Endodermal cell (in vitro differentiated cells): ENCODE results near the gene CDC42EP3. TPM values are rescaled to one million over a fixed set of nuclear protein-coding genes. Genes with fewer than 3 reads are reported as not detected.

Experiments
- DNase-seq: peaks from one replicate; pipeline ENCODE4 v3.0.0-alpha.2; 2017
- H3K27ac ChIP-seq: 2 replicates; pipeline ENCODE4 v1.5.1; 2013; ENCODE audit warnings: mild to moderate bottlenecking, low read depth, low read length, moderate library complexity
- H3K27me3 ChIP-seq: 2 replicates; pipeline ENCODE4 v1.6.1; 2013; ENCODE audit warnings: mild to moderate bottlenecking, low read length, moderate library complexity; ENCODE audit not compliant: insufficient read depth, control insufficient read depth, poor library complexity, severe bottlenecking
- H3K36me3 ChIP-seq: 2 replicates; pipeline ENCODE4 v1.7.0; 2013; ENCODE audit warnings: mild to moderate bottlenecking, low read length, moderate library complexity; ENCODE audit not compliant: control insufficient read depth, insufficient read depth
- H3K4me1 ChIP-seq: one replicate; pipeline ENCODE4 v1.7.0; 2013; ENCODE audit warnings: low read length; ENCODE audit not compliant: control insufficient read depth, insufficient read depth
- H3K4me3 ChIP-seq: 2 replicates; pipeline ENCODE4 v1.5.1; 2013; ENCODE audit warnings: mild to moderate bottlenecking, low read length, moderate library complexity
- H3K9ac ChIP-seq: 2 replicates; pipeline ENCODE4 v1.6.1; 2013; ENCODE audit warnings: mild to moderate bottlenecking, low read length, moderate library complexity; ENCODE audit not compliant: poor library complexity, severe bottlenecking; ENCODE audit errors: extremely low read depth
- H3K9me3 ChIP-seq: 2 replicates; pipeline ENCODE4 v1.6.1; 2013; ENCODE audit warnings: mild to moderate bottlenecking, low read length, moderate library complexity; ENCODE audit not compliant: control insufficient read depth
- H3K27ac Mint-ChIP-seq: 2 replicates; pipeline ENCODE4 v1.8.0; 2020; ENCODE audit warnings: mixed read lengths
- H3K27me3 Mint-ChIP-seq: 2 replicates; pipeline ENCODE4 v1.8.0; 2021; ENCODE audit warnings: mild to moderate bottlenecking, mixed read lengths; ENCODE audit not compliant: insufficient read depth
- H3K36me3 Mint-ChIP-seq: 2 replicates; pipeline ENCODE4 v1.8.0; 2020; ENCODE audit warnings: low read depth, mixed read lengths
- H3K4me1 Mint-ChIP-seq: 2 replicates; pipeline ENCODE4 v1.8.0; 2020; ENCODE audit warnings: mixed read lengths
- H3K4me3 Mint-ChIP-seq: 2 replicates; pipeline ENCODE4 v1.8.0; 2020; ENCODE audit warnings: mild to moderate bottlenecking, moderate library complexity, mixed read lengths
- H3K9me3 Mint-ChIP-seq: 2 replicates; pipeline ENCODE4 v1.8.0; 2020; ENCODE audit warnings: mild to moderate bottlenecking, mixed read lengths
- WGBS, 2 experiments: methylation state at CpG; one replicate each; pipeline versions ENCODE4 v1.1.5 to v1.1.7; 2013; ENCODE audit warnings: missing lambda C conversion rate in 2 of 2, mixed read lengths in 1 of 2; ENCODE audit not compliant: insufficient coverage in 1 of 2, insufficient read length in 1 of 2; 5-methylcytosine and 5-hydroxymethylcytosine counted together
- total RNA-seq, 2 donors: library from RNA; stranded (reverse); fragmentation: NEBNext Ultra II Directional in 1 of 2; extraction: Animal tissue kit (Norgen Biotek cat#: 25700) in 1 of 2; gene quantifications; 2 replicates in 1 of 2; 3 replicates in 1 of 2; pipeline ENCODE4 v1.2.1, GENCODE V29; 2021
- TF ChIP-seq, protein P1 (sequence below): fragments of 200-600 bp; sonication (generic); conservative IDR thresholded peaks from 2 replicates; pipeline ENCODE4 v1.5.0; 2021; ENCODE audit warnings: antibody characterized with exemption, mild to moderate bottlenecking

CDC42EP3 gene
- total RNA-seq, 2 donors from 2014 or later, result 26.4 to 30.2 TPM

DNA sequence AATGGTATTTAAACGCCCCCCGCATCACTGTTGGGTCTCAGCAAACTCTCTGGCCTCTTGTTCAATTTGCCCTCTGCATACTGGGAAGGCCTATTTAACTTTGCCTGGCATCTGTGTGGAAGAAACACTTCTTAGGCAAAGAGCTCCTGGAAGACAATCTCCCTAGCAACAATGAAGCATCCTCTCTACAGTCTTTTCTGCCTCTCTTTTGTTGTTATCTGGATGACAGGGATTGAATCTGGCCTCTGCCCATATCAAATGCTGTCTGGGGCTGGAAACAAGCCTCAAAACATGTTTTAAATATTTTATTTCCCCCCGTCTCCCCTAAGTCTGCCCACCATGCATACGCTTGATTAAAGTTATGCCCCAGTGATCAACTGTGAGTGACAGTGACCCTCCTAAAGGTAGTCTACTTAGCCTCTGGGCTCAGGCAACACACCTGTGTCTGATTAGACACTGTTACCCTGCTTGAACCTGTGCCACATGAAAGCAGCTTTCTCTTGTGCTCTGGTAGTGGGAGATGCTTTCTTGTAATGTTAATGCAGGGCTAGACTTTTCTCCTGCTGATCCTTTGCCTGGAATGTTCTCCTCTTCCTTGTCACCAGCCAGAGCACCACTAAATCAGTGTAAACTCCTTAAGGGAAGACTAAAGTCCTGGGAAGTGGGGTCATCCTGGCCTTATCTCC, 34.9 kb downstream of the CDC42EP3 start:
- TF ChIP-seq, protein P1, sequence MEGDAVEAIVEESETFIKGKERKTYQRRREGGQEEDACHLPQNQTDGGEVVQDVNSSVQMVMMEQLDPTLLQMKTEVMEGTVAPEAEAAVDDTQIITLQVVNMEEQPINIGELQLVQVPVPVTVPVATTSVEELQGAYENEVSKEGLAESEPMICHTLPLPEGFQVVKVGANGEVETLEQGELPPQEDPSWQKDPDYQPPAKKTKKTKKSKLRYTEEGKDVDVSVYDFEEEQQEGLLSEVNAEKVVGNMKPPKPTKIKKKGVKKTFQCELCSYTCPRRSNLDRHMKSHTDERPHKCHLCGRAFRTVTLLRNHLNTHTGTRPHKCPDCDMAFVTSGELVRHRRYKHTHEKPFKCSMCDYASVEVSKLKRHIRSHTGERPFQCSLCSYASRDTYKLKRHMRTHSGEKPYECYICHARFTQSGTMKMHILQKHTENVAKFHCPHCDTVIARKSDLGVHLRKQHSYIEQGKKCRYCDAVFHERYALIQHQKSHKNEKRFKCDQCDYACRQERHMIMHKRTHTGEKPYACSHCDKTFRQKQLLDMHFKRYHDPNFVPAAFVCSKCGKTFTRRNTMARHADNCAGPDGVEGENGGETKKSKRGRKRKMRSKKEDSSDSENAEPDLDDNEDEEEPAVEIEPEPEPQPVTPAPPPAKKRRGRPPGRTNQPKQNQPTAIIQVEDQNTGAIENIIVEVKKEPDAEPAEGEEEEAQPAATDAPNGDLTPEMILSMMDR, result no peak
- Histone ChIP-seq H3K4me3 (no peak overlapping the region), H3K36me3 (peaks cover 5% of the 10 kb centered on the region), H3K9me3 (no peaks in the 10 kb centered on the region), H3K9ac (no peak overlapping the region), H3K27ac (no peak overlapping the region), H3K4me1 (no peaks in the 10 kb centered on the region), H3K27me3 (peaks cover 5% of the 10 kb centered on the region)
- Mint-ChIP-seq H3K4me1 (peaks cover 28% of the 10 kb centered on the region), H3K36me3 (peaks cover 7% of the 10 kb centered on the region), H3K27ac (no peak overlapping the region), H3K9me3 (peaks cover 6% of the 10 kb centered on the region), H3K27me3 (peaks cover 53% of the 10 kb centered on the region), H3K4me3 (no peak overlapping the region)
- no peak for DNase-seq
- 90 to 93% methylated on average over 4 of the region's 4 CpGs for WGBS, 2 experiments

DNA sequence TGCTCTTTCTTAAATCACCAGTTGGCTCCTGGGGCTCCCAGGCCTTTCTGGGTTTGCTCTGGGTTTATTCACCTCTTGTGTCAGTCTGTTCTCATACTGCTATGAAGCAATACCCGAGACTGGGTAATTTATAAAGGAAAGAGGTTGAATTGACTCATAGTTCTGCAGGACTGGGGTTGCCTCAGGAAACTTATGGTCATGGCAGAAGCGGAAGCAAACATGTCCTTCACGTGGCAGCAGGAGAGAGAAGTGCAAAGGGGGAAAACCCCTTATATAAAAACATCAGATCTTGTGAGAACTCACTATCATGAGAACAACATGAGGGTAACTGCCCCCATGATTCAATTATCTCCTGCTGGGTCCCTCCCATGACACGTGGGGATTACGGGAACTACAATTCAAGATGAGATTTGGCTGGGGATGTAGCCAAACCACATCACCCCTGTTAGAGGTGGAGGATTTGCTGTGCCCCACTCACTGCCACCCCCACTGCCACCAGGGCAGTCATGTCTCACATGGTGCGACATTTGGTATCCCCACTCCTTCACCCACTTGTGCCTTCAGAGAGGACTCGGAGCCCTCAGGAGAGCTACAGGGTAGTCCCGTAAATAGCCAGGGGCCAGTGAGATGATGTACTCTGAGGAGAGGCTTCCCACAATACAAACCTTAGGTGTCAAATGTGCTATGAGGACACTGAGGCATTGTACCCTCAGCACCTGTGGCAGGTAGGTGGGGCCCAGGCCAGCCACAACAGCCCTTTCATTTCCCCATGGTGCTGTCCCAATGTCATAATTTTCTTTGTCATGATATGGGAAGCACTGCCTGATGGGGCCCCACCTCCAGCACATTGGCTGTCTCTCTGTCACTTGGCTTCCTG, 35.7 kb downstream of the CDC42EP3 start:
- H3K27ac Mint-ChIP-seq, result no peak overlapping the region
- peaks cover 28% of the 10 kb centered on the region for H3K4me1 Mint-ChIP-seq

DNA sequence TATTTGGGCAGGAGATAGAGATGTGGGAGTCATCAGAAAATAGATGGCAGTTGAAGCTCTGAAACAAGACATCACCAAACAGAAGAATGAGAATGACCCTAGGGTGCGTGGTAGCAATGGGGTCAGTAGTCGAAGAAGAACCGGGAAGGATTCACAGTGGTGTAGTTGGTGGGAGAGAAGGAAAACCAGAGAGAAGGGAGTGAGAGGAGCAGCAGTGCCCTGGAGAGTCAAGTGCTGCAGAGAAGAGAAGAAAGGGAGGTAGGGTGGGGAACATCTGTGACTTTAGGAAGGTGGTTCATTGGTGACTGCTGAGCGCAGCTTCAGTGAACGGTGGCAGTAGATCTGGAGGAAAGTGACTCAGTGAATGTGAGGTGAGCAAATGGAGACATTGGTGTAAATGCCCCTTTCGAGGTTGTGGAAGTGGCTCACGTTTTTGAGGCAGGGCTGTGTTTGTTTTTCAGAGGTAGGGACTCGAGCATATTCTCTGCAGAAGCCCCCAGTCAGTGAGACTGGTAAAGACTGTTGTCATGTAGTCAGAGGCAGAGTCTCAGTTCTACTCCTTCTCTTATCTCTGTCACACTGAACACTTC, 36.4 kb downstream of the CDC42EP3 start:
- no peak for DNase-seq
- Histone ChIP-seq H3K4me1 (no peaks in the 10 kb centered on the region), H3K4me3 (no peak overlapping the region), H3K36me3 (no peaks in the 10 kb centered on the region), H3K27me3 (peaks cover 11% of the 10 kb centered on the region), H3K9me3 (no peaks in the 10 kb centered on the region), H3K27ac (no peak overlapping the region), H3K9ac (no peak overlapping the region)
- Mint-ChIP-seq H3K27me3 (peaks cover 57% of the 10 kb centered on the region), H3K4me1 (peaks cover 28% of the 10 kb centered on the region), H3K36me3 (no peaks in the 10 kb centered on the region), H3K4me3 (no peak overlapping the region), H3K9me3 (peaks cover 6% of the 10 kb centered on the region), H3K27ac (no peak overlapping the region)
- WGBS, 2 experiments, result 91 to 94% methylated on average over 7 to 8 of the region's 8 CpGs
- TF ChIP-seq, protein P1, result no peak

More for the DNA sequence above, 35.7 kb downstream of the CDC42EP3 start:
- TF ChIP-seq, protein P1, result no peak
- H3K4me3 Mint-ChIP-seq, result no peak overlapping the region
- H3K36me3 ChIP-seq, result no peaks in the 10 kb centered on the region
- DNase-seq, result no peak
- H3K9me3 Mint-ChIP-seq, result peaks cover 6% of the 10 kb centered on the region
- no peak overlapping the region for H3K27ac ChIP-seq
- H3K27me3 Mint-ChIP-seq, result peaks cover 55% of the 10 kb centered on the region
- H3K9ac ChIP-seq, result no peak overlapping the region
- H3K4me1 ChIP-seq, result no peaks in the 10 kb centered on the region
- no peak overlapping the region for H3K4me3 ChIP-seq
- 91 to 100% methylated on average over 6 to 8 of the region's 8 CpGs for WGBS, 2 experiments
- no peaks in the 10 kb centered on the region for H3K36me3 Mint-ChIP-seq
- no peaks in the 10 kb centered on the region for H3K9me3 ChIP-seq
- peaks cover 5% of the 10 kb centered on the region for H3K27me3 ChIP-seq
